DOHH2 (cell line): ENCODE data around the gene KHDRBS2.

Experiments
- H3F3A ChIP-seq: fragments of 200-600 bp; sonication (generic), shearing (Covaris generic); 2 replicates; pipeline ENCODE4 v1.6.0; 2016; ENCODE audit warnings: antibody characterized with exemption, mild to moderate bottlenecking; ENCODE audit not compliant: control insufficient read depth, insufficient read depth
- H3K27ac ChIP-seq: fragments of 200-600 bp; sonication (generic); 2 replicates; pipeline ENCODE4 v1.5.1; 2014; ENCODE audit warnings: low read depth, mild to moderate bottlenecking, low read length, moderate library complexity
- H3K27me3 ChIP-seq: fragments of 200-600 bp; sonication (generic); 2 replicates; pipeline ENCODE4 v1.6.1; 2014; ENCODE audit warnings: mild to moderate bottlenecking, low read length, mixed read lengths; ENCODE audit not compliant: control insufficient read depth
- H3K36me3 ChIP-seq: fragments of 200-600 bp; sonication (generic); 2 replicates; pipeline ENCODE4 v1.6.1; 2014; ENCODE audit warnings: mild to moderate bottlenecking, low read length, moderate library complexity, mixed read lengths; ENCODE audit not compliant: control insufficient read depth
- H3K4me1 ChIP-seq: fragments of 200-600 bp; sonication (generic); 2 replicates; pipeline ENCODE4 v1.6.1; 2014; ENCODE audit warnings: mild to moderate bottlenecking, low read length, mixed read lengths; ENCODE audit not compliant: control insufficient read depth
- H3K4me2 ChIP-seq: fragments of 200-600 bp; sonication (generic); 2 replicates; pipeline ENCODE4 v1.6.0; 2014; ENCODE audit warnings: mild to moderate bottlenecking, low read length, moderate library complexity
- H3K4me3 ChIP-seq: fragments of 200-600 bp; sonication (generic); 2 replicates; pipeline ENCODE4 v1.5.1; 2014; ENCODE audit warnings: mild to moderate bottlenecking, low read length, mixed read lengths
- H3K79me2 ChIP-seq: fragments of 200-600 bp; sonication (generic); 2 replicates; pipeline ENCODE4 v1.6.1; 2014; ENCODE audit warnings: mild to moderate bottlenecking, low read length, mixed read lengths; ENCODE audit not compliant: control insufficient read depth
- H3K9me2 ChIP-seq: fragments of 200-600 bp; sonication (generic); replicated peaks from 2 replicates; pipeline ENCODE4 v1.6.1; 2014; ENCODE audit warnings: mild to moderate bottlenecking, low read length, mixed read lengths; ENCODE audit not compliant: control insufficient read depth
- H3K9me3 ChIP-seq: fragments of 200-600 bp; sonication (generic); 2 replicates; pipeline ENCODE4 v1.6.1; 2014; ENCODE audit warnings: antibody characterized with exemption, low read length, mixed read lengths; ENCODE audit not compliant: control insufficient read depth, insufficient read depth
- H4K20me1 ChIP-seq: fragments of 200-600 bp; sonication (generic); 2 replicates; pipeline ENCODE4 v1.6.0; 2014; ENCODE audit warnings: low read depth, mild to moderate bottlenecking, antibody characterized with exemption, low read length, moderate library complexity; ENCODE audit not compliant: control insufficient read depth, insufficient read depth
- EZH2phosphoT487 ChIP-seq: fragments of 200-600 bp; sonication (generic); IDR thresholded peaks from 2 replicates; pipeline ENCODE4 v1.6.1; 2017; ENCODE audit warnings: borderline replicate concordance, mild to moderate bottlenecking, antibody characterized with exemption, low read length, moderate library complexity, mixed read lengths
- TF ChIP-seq, protein P1 (sequence below): fragments of 200-600 bp; sonication (generic); IDR thresholded peaks from one replicate; pipeline ENCODE4 v1.5.1; 2014; ENCODE audit warnings: antibody characterized with exemption, mild to moderate bottlenecking, low read depth, low read length; ENCODE audit not compliant: poor library complexity, severe bottlenecking

Gene KHDRBS2

DNA sequence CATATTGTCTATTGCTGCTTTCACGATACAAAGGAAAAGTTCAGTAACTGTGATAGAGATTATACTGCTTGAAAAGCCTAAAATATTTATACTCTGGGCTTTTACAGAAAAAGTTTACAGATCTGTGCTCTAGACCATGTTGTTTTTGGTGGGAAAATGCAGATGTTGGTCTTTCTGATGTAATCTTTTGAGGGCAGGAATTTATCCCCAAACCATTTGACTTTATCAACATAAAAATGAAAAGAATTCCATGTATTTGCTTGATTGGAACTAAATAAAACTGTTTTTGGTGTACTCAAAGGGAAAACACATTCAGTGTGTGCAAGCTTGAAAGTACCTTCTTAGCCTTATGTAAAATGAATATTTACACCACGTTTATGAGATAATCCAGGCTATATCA lies 603.5 kb downstream of the KHDRBS2 start:
- Histone ChIP-seq H3K9me2 (no peaks in the 10 kb centered on the region), H3K4me1 (no peaks in the 10 kb centered on the region), H3K27me3 (no peaks in the 10 kb centered on the region), H3K9me3 (no peaks in the 10 kb centered on the region), H3K27ac (no peak overlapping the region), H3K36me3 (no peaks in the 10 kb centered on the region), H3K4me3 (no peak overlapping the region), H3F3A (no peaks in the 10 kb centered on the region), H3K4me2 (no peak overlapping the region), H3K79me2 (no peaks in the 10 kb centered on the region), H4K20me1 (no peaks in the 10 kb centered on the region)
- no peak for TF ChIP-seq EZH2phosphoT487
- TF ChIP-seq, protein P1, sequence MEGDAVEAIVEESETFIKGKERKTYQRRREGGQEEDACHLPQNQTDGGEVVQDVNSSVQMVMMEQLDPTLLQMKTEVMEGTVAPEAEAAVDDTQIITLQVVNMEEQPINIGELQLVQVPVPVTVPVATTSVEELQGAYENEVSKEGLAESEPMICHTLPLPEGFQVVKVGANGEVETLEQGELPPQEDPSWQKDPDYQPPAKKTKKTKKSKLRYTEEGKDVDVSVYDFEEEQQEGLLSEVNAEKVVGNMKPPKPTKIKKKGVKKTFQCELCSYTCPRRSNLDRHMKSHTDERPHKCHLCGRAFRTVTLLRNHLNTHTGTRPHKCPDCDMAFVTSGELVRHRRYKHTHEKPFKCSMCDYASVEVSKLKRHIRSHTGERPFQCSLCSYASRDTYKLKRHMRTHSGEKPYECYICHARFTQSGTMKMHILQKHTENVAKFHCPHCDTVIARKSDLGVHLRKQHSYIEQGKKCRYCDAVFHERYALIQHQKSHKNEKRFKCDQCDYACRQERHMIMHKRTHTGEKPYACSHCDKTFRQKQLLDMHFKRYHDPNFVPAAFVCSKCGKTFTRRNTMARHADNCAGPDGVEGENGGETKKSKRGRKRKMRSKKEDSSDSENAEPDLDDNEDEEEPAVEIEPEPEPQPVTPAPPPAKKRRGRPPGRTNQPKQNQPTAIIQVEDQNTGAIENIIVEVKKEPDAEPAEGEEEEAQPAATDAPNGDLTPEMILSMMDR = no peak

DNA sequence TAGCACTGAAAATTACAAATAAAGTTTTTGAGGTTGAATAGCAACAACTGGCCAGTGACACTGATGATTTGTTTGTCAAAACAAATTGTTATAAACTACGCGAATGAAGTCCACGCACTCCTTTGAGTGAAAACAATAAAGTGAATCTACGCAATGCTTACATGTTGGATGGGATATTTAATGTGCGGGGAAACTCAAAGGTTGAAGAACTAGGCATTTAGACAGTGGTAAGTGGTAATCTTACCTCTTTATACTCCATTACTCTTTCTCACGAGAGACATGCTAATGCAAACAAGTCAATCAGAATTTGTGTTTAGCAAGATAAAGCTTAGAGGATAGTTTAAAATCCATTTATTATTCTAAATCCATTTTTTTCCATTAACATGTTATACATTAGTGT lies 606.4 kb downstream of the KHDRBS2 start:
- H3K9me2 ChIP-seq = no peaks in the 10 kb centered on the region
- no peak overlapping the region for H3K27ac ChIP-seq
- H3K79me2 ChIP-seq = no peaks in the 10 kb centered on the region
- no peak overlapping the region for H3K4me2 ChIP-seq
- TF ChIP-seq EZH2phosphoT487 = no peak
- TF ChIP-seq, protein P1 = no peak
- no peaks in the 10 kb centered on the region for H4K20me1 ChIP-seq
- H3K9me3 ChIP-seq = no peaks in the 10 kb centered on the region
- no peak overlapping the region for H3K4me3 ChIP-seq
- H3K36me3 ChIP-seq = no peaks in the 10 kb centered on the region
- no peaks in the 10 kb centered on the region for H3F3A ChIP-seq
- H3K27me3 ChIP-seq = no peaks in the 10 kb centered on the region
- no peaks in the 10 kb centered on the region for H3K4me1 ChIP-seq

DNA sequence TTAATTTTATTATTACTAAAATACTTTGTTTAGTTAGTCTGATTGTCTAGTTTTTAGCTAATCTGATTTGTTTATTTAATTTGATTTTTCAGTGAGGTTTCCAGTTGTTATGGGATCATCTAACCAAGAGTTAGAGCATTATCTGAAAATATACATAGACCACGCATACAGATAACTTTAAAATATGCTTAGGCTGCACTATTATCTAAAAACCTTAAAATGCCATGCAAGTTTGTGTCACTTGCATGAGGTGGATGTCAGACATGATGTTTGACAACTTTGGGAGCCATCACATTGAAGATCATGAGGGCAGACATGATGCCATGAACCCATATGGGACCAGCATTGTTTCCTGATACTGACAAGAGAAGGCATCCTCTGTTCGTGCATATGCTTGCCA lies 610.3 kb downstream of the KHDRBS2 start:
- H3K27ac ChIP-seq = no peak overlapping the region
- H3K9me3 ChIP-seq = no peaks in the 10 kb centered on the region
- H3K9me2 ChIP-seq = no peaks in the 10 kb centered on the region
- no peak overlapping the region for H3K4me2 ChIP-seq
- H3K36me3 ChIP-seq = no peaks in the 10 kb centered on the region
- H3K4me1 ChIP-seq = no peaks in the 10 kb centered on the region
- no peaks in the 10 kb centered on the region for H3K27me3 ChIP-seq
- H3K4me3 ChIP-seq = no peak overlapping the region
- H3K79me2 ChIP-seq = no peaks in the 10 kb centered on the region
- H4K20me1 ChIP-seq = no peaks in the 10 kb centered on the region
- H3F3A ChIP-seq = no peaks in the 10 kb centered on the region
- TF ChIP-seq, protein P1 = no peak
- no peak for TF ChIP-seq EZH2phosphoT487

DNA sequence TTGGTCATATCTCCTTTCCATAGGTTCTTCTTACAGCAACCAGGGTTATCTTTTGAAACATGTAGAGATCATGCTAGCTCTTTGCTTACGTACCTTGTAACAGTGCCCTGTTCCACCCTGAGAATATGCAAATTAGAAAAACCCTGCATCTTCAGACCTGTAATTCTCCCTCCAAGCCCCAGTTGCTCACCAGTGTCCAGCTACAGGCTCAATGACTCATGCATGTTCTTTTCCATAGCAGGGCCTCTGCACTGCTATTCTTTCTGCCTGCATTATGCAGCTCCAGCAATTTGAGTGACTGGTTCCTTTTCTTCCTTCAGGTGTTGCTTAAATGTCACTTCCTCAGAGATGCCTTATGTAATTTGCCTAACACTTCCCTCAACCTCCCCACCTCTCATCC lies 636.2 kb downstream of the KHDRBS2 start:
- TF ChIP-seq, protein P1 = no peak
- no peak for TF ChIP-seq EZH2phosphoT487
- Histone ChIP-seq H3K9me3 (no peaks in the 10 kb centered on the region), H3K4me2 (no peak overlapping the region), H3K4me1 (no peaks in the 10 kb centered on the region), H3K4me3 (no peak overlapping the region), H3K9me2 (no peaks in the 10 kb centered on the region; the same call in 1 of the 2 replicates), H3K27ac (no peak overlapping the region), H3K36me3 (no peaks in the 10 kb centered on the region), H3F3A (no peaks in the 10 kb centered on the region), H3K79me2 (no peaks in the 10 kb centered on the region), H4K20me1 (no peaks in the 10 kb centered on the region), H3K27me3 (no peaks in the 10 kb centered on the region)
